NCI-H460 (cell line): Measurements from ENCODE around the gene XPC. TPM values are rescaled to one million over a fixed set of nuclear protein-coding genes. Genes with fewer than 3 reads are reported as not detected.

ENCODE experiments used
- DNase-seq: peaks from one replicate; pipeline ENCODE4 v3.0.0-alpha.2; 2016; ENCODE audit warnings: low read depth; ENCODE audit errors: extremely low read depth
- total RNA-seq: library from RNA; depleted of rRNA; stranded (reverse); fragments of >200 nt; shearing (Covaris generic); gene quantifications from 2 replicates; pipeline ENCODE4 v1.2.3, GENCODE V29; 2014

The XPC gene
- total RNA-seq, 1 experiment from 2014 or later, result 33.8 TPM

- DNase-seq, result no peak
Measured at GRCh38 chr3:14208977-14209394, 30.6 kb upstream of the XPC start.

GRCh38 chr3:14208168-14208567, 29.8 kb upstream of the XPC start:
- DNase-seq, result no peak

- DNase-seq, result no peak
Measured at GRCh38 chr3:14206548-14207177, 28.3 kb upstream of the XPC start.

- no peak for DNase-seq
Measured at GRCh38 chr3:14204515-14205284, 26.3 kb upstream of the XPC start.

DNA sequence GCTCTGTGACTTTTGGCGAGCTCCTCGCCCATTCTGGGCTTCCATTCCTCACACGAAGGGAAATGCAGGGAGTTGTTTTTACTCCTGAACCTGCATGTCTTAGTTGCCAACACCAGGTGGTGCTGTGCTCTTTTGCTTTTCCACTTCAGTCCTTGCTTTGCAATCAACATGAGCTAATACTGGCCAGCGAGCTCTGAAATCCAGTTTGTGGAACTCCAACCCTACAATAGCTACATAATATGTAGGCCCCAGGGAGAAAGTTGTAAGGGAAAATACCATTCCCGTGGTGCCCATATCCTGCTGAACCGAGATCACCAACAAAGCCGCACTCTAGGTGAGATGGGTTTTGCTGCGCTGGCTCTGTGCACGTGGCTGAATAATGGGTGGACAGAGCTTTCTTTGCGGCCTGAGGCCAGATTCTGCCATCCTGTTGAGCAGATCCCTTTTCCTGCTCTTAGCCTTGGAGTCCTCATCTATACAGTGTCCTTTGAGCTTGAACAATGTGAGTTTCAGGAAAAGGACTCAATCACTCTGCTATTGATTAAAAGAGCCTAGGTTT, 25.2 kb upstream of the XPC start:
- DNase-seq, result peak; percentile 58

- DNase-seq, result no peak
Measured at GRCh38 chr3:14202874-14203520, 24.6 kb upstream of the XPC start.

- no peak for DNase-seq
Measured at GRCh38 chr3:14201940-14202684, 23.7 kb upstream of the XPC start.

DNA sequence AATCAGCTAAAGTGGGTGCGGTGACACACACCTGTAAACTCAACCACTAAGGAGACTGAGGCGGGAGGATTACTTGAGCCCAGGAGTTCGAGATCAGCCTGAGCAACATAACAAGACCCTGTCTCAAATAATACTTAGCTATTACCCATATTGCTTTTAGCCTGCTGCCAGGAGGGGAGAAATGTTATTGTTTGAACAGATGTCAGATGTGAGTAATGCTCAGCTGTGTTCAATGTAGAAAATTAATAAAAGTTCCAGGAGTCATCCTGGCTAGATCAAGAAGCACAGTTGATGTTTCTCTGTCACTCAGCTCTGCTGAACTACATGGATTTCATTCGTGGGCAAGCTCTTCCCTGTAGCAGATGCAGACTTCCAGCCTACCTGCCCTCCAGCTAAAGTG, 22.4 kb upstream of the XPC start:
- no peak for DNase-seq

GRCh38 chr3:14200276-14200675, 21.9 kb upstream of the XPC start:
- DNase-seq, result no peak

DNA sequence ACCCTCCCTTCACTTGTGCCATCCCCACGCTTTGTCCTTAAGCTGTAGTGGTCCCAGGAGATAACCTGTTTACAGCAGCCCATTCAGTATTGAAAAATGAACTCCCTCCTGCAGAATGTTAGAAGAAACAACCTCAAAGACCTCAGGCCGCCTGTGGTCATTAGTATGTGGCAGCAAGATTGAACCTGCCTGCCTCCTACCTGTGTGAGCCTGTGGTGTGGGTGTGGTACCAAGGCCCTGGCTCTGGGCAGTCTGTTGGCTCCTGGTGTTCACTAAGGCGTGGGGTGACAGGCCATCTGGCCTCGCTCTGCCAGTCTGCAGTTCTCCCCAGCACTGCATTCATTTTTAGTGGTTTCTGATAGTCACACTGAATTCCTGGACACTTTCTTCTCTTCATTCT, 21.2 kb upstream of the XPC start:
- DNase-seq, result no peak

DNA sequence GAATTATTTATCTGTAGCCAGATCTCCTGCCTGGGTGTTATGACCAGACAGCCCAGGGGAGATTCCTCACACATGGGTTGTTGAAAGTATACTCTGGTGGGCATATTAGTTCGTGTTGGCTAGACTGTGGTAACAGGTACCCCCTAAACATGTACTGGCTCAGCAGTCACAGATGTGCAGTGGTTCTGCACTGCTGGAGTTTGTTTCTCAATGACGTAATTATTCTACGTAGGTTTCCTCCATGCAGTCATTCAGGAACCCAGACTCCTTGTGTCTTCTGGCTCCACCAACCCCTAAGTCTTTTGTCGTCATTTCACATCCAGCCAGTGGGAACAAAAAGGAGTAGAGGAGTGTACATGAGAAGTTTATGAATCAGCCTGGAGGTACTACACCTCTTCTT, 16.5 kb upstream of the XPC start:
- no peak for DNase-seq

DNA sequence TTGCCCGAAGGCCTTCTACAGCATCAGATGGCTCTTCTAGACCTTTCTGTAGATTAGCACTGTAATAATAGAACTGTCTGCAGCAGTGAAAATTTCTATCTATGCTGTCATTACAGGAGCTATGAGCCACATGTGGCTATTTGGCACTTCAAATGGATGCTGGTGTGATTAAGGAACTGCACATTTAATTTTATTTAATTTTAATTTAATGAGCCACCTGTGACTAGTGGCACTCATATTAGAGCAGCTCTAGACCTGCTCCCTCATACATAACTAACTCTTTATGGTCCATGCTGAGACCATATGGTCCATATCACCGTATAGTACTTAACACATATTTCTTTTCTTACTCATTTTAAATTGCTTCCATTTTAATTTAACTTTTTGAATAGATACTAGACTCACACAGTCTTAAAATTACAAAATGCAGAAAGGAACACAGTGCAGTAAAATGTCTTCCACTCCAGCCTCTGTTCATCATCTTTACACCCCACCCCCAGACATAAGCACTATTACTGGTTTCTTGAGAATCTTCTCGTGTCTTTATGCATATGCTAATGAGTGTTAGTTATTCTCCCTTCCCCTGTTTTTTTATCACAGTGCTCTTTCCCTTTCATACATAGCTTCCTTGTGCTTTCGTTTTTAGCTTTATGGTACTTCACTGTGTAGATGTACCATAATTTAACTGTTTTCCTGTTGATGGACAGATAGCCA, 9.8 kb upstream of the XPC start:
- DNase-seq, result no peak

DNA sequence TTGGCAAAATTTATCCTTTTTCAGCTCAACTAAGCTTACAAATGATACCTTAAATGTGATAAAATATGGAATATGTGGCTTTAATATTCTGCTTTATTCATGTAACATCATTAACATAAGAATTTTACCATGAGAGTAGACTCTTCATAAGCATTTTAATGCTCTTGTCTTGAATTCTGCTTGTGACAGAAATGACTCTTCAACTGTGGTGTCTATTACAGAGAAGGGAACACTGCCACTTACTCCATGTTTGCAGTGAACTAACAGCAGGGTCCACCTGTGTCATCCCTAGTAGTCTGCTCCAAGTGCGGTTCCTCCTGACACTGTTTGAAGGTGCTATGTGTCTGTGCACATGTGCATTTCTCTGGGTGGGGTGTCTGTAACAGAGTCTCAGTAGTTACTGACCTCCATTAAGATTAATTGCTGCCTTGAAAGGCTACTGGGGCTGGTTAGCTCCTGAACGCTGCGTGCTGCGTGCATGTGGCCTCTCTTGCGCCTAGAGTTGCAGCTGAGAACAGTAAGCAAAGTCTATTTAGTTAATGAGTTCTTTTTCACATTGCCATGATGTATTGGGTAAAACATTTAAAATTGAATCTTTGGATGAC, 8.6 kb upstream of the XPC start:
- no peak for DNase-seq

DNA sequence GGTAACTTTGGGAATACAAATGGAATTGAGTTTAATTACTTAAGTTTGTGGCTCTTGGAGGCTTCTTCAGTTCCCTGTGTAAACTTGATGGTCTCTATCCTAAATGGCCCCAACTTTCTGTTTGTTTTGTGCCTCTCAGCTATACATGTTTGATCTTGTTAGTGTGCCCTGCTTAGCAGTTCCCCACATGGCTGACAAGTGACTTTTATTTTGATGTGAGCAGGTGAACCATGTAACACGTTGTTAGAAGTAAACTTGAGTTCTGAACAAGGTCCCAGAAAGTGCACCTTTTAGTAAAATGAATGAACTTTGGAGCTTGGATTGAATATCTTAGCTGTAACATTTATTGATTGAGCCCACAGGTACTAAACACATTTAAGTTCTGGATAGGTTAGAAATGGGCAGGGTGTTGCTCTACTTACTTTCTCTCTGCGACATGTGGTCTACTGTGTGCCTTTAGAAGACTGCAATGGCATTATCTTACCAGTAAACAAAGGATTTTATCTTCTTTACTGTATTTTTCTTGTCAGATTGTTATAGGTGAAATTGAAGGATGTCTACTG, 4.7 kb upstream of the XPC start:
- no peak for DNase-seq

GRCh38 chr3:14181253-14181652, 2.9 kb upstream of the XPC start:
- DNase-seq, result no peak

- no peak for DNase-seq
Measured at GRCh38 chr3:14179795-14180194, 1.4 kb upstream of the XPC start.

DNA sequence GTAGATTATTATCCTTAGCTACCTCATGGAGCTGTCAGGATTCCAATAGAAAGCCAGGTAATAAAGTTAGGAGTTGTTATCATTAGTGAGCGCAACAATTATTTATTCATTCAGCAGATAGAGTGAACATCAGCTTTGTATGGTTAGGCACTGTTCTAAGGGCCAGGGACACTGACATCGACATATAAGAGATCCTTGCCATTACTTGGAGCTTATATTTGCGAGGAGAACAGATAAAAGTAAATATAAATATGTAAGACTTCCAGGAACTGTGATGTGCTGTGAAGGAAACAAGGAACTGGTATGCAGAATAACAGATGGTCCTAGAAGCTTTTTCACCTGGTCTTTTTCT, 689 bp upstream of the XPC start:
- DNase-seq, result no peak

DNA sequence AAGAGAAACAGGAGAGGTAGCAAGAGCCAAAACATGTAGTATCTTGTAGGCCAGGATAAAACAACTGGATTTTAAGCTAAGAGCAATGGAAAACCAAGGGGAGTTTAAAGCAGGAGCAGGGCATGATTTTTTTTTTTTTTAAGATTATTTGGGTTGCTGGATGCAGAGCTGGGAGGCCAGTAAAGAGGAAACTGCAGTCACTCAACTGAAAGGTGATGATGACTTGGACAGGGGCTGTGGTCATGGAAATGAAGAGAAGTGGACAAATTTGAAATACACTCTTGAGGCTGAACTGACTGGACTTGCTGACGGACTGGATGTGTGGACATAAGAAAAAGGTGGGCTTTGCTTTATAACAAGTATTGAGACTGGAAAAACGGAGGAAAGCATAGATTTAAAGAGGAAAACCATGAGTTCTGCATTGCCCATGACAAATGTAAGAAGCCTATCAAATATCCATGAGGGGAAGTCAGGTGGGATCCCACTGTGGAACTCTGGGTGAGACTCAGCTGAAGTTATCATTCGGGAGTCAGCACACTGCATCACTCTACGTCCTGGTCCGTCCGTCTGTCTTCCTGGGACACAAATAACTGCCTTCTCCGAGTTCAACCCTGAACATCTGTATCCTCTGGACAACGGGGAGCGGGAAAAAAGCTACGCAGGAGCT, 688 bp downstream of the XPC start:
- DNase-seq, result no peak

DNA sequence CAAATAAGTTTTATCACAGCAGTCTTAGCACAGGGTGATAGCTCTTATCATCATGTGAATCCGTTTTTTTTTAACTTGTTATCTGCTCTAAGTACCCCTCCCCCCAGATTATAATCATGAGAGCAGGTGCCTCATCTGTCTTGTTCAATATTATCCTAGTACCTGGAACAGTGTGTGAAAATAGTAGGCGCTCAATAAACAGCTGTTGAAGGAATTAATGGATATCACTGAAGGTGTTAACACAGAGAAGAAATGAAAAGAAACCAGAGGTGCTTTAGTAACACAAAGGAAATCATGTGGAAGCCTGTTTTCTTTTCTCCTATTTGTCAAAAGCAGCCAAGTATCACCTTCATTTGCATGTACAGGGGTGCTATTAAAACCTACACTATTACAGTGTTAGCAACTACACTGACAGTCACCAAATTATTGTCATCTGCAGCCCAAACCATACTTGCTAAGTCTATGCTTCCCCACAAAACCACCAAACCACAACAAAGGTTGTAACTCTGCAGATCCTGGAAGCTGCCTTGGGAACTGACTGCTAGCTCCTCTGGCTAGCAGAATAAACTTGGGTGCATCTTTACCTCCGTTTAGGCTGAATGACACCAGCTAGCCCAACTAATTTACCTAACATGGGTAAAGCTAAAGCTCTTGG, 2.9 kb downstream of the XPC start:
- no peak for DNase-seq
